Gastroesophageal sphincter (tissue), 4 donors: ENCODE results near the gene ZNF521. TPM values are rescaled to one million over a fixed set of nuclear protein-coding genes. Genes with fewer than 3 reads are reported as not detected.

Source experiments
- ATAC-seq: fragments of 150-250 bp; one replicate; pipeline ENCODE4 v1.9.1; 2016; ENCODE audit warnings: mild to moderate bottlenecking, moderate library complexity
- H3K27ac ChIP-seq, 4 donors: fragments of 200-600 bp; sonication (generic) in 3 of 4; 1 replicate in 3 of 4; 2 replicates in 1 of 4; pipeline ENCODE4 v1.5.1; 2016 to 2019
- H3K27me3 ChIP-seq: fragments of 200-600 bp; sonication (generic); one replicate; pipeline ENCODE4 v1.5.1; 2019
- H3K36me3 ChIP-seq, 2 donors: fragments of 200-600 bp; sonication (generic); one replicate each; pipeline ENCODE4 v1.5.1; 2019; ENCODE audit warnings: control low read depth in 1 of 2
- H3K4me1 ChIP-seq, 3 donors: fragments of 200-600 bp; sonication (generic); 1 replicate in 2 of 3; 2 replicates in 1 of 3; pipeline ENCODE4 v1.5.1; 2016 to 2019; ENCODE audit warnings: control low read depth in 2 of 3
- H3K4me3 ChIP-seq, 2 donors: fragments of 200-600 bp; sonication (generic); one replicate each; pipeline ENCODE4 v1.5.1; 2019; ENCODE audit warnings: mild to moderate bottlenecking in 1 of 2, moderate library complexity in 1 of 2
- H3K9me3 ChIP-seq, 3 donors: fragments of 200-600 bp; sonication (generic); one replicate each; pipeline ENCODE4 v1.5.1; 2017 to 2019; ENCODE audit warnings: control low read depth in 2 of 3
- CTCF ChIP-seq, 4 experiments: fragments of 200-600 bp in 2 of 4; fragments of 450-650 bp in 2 of 4; sonication (generic) in 1 of 4; IDR thresholded peaks; one replicate each; pipeline ENCODE4 v1.5.1; 2017 to 2019; ENCODE audit warnings: antibody characterized with exemption in 4 of 4, mild to moderate bottlenecking in 2 of 4, moderate library complexity in 2 of 4
- EP300 ChIP-seq: sonication (generic); formaldehyde crosslinking; IDR thresholded peaks from one replicate; pipeline ENCODE4 v1.6.1; 2017; ENCODE audit warnings: antibody characterized with exemption, mild to moderate bottlenecking
- POLR2A ChIP-seq, 2 donors: fragments of 450-650 bp; IDR thresholded peaks; one replicate each; pipeline ENCODE4 v1.6.1; 2017; ENCODE audit warnings: antibody characterized with exemption in 2 of 2, mild to moderate bottlenecking in 2 of 2, moderate library complexity in 1 of 2
- POLR2AphosphoS5 ChIP-seq: sonication (generic); formaldehyde crosslinking; IDR thresholded peaks from one replicate; pipeline ENCODE4 v1.6.1; 2017; ENCODE audit warnings: antibody characterized with exemption
- WGBS, 2 donors: methylation state at CpG; one replicate each; pipeline ENCODE4 v1.1.5; 2018; ENCODE audit warnings: low coverage in 1 of 2; 5-methylcytosine and 5-hydroxymethylcytosine counted together
- total RNA-seq, 4 donors: library from RNA; depleted of rRNA; stranded (reverse); fragments of >200 nt; gene quantifications; one replicate each; pipeline ENCODE4 v1.1.0, GENCODE V29; 2016

Gene ZNF521
- total RNA-seq, 4 donors from 2014 or later, result 9.9 to 29.3 (median 13.4) TPM

GRCh38 chr18:25352629-25353005 is 651 bp upstream of the ZNF521 start:
- H3K4me3 ChIP-seq, result peak overlapping the region; percentile 17 to 80

DNA sequence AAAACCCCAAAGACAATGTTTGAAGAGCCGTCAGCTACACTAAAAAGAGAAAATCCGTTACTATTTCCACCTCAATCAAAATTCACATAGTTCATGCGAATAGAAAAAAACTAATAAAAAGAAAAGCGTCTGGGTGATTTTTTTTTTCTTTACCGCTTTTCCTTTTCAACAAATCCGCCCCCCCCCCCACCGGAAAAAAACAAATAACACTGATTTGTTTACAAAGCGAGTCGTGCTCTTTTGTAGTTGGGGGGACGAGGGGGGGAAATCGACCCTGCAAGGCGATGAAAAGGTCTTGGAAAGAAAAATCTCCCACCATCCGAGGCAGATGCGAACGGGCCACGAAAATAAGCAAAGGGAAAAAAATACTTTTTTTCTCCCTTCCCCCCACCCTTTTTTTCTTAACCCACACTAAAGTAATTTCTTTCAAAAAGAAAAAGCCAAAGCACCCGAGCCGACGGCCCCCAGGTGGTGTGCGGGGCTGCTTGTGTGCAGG is 638 bp downstream of the ZNF521 start:
- no peaks in the 10 kb centered on the region for H3K9me3 ChIP-seq
- TF ChIP-seq POLR2A (IDR thresholded peaks at IDR 0.05) (no peak), EP300 (no peak), CTCF (IDR thresholded peaks at IDR 0.05) (no peak), POLR2AphosphoS5 (no peak)
- no peaks in the 10 kb centered on the region for H3K36me3 ChIP-seq
- peak overlapping the region; percentile 39 to 80 for H3K4me3 ChIP-seq
- 0 to 3% methylated on average over 14 to 20 of the region's 20 CpGs for WGBS, 2 donors
- H3K27ac ChIP-seq, result peak overlapping the region; percentile 21 to 89 (median 86)
- H3K4me1 ChIP-seq, result peaks cover 0 to 34% (median 9%) of the 10 kb centered on the region in 3 donors
- ATAC-seq, result no peak
- H3K27me3 ChIP-seq, result peaks cover 45% of the 10 kb centered on the region

More at GRCh38 chr18:25352629-25353005, 651 bp upstream of the ZNF521 start:
- no peak for ATAC-seq
- H3K27me3 ChIP-seq, result peaks cover 34% of the 10 kb centered on the region
- H3K36me3 ChIP-seq, result no peaks in the 10 kb centered on the region
- no peaks in the 10 kb centered on the region for H3K9me3 ChIP-seq
- H3K4me1 ChIP-seq, result peaks cover 0 to 34% (median 9%) of the 10 kb centered on the region in 3 donors
- no peak for TF ChIP-seq EP300
- TF ChIP-seq CTCF (IDR thresholded peaks at IDR 0.05), result no peak
- TF ChIP-seq POLR2A (IDR thresholded peaks at IDR 0.05), result no peak
- no peak for TF ChIP-seq POLR2AphosphoS5
- peak overlapping the region in 2 of 4 donors; percentile 1 to 30 for H3K27ac ChIP-seq
- 0 to 4% methylated on average over 6 of the region's 6 CpGs for WGBS, 2 donors

DNA sequence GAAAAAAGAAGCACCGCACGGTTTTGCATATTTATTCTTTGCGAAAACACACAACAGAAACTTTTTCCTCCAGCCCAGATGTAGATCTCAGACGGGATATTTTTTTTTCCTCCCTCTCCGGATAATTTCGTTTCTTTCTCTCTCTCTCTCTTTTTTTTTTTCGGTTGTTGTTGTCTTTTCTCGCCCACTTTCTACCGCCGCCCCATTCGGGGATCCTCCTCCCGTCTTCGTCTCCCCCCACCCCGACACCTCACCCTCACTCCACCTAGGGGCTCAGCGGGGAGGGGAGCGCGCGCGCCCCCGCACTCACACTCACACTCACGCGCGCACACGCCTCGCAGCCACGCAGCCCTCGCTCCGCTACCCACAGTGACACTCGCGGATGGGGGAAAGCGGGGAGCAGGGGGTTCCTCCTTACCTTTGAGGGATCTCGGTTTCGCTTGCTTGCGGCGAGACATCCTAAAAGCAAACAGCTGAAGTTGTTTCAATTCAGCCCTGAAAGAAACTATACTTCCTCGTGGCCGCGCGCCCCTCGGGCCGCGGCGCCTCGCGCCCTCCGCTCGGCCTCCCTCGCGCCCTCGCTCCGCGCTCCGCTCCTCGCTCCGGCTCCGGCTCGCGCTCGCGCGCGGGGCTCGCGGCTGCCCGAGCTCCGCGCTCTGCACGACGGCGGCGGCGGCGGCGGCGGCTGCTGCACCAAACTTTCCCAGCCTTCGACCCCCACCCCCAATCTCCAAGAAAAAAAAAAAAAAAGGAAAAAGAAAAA is 1.3 kb downstream of the ZNF521 start:
- peak; percentile 20 for ATAC-seq
- H3K27me3 ChIP-seq, result peaks cover 45% of the 10 kb centered on the region
- peak overlapping the region; percentile 36 to 90 (median 88) for H3K27ac ChIP-seq
- no peaks in the 10 kb centered on the region for H3K36me3 ChIP-seq
- H3K4me1 ChIP-seq, result peaks cover 0 to 34% (median 9%) of the 10 kb centered on the region in 3 donors
- peak; percentile 32 for TF ChIP-seq POLR2AphosphoS5
- no peak for TF ChIP-seq POLR2A (IDR thresholded peaks at IDR 0.05)
- no peaks in the 10 kb centered on the region for H3K9me3 ChIP-seq
- peak overlapping the region; percentile 39 to 80 for H3K4me3 ChIP-seq
- 0% methylated on average over 14 to 25 of the region's 76 CpGs for WGBS, 2 donors

- TF ChIP-seq CTCF (IDR thresholded peaks at IDR 0.05) (no peak), POLR2AphosphoS5 (no peak), POLR2A (IDR thresholded peaks at IDR 0.05) (no peak), EP300 (no peak)
- Histone ChIP-seq H3K4me1 (peaks cover 0 to 39% (median 9%) of the 10 kb centered on the region in 3 donors), H3K9me3 (no peaks in the 10 kb centered on the region), H3K4me3 (peak overlapping the region; percentile 39 to 80), H3K27me3 (peaks cover 51% of the 10 kb centered on the region), H3K36me3 (no peaks in the 10 kb centered on the region), H3K27ac (peak overlapping the region; percentile 36 to 90 (median 88))
- no peak for ATAC-seq
- whole genome bisulfite sequencing, 2 donors, result 0% methylated on average over 7 of the region's 64 CpGs
These were observed 2.0 kb downstream of the ZNF521 start for GRCh38 chr18:25349926-25350487.

GRCh38 chr18:25349131-25349925 is 2.6 kb downstream of the ZNF521 start:
- Histone ChIP-seq H3K4me1 (peaks cover 0 to 41% (median 9%) of the 10 kb centered on the region in 3 donors), H3K4me3 (peak overlapping the region; percentile 39 to 80), H3K9me3 (no peaks in the 10 kb centered on the region), H3K27ac (peak overlapping the region in 3 of 4 donors; percentile 88 to 90 (median 89)), H3K36me3 (no peaks in the 10 kb centered on the region), H3K27me3 (peaks cover 56% of the 10 kb centered on the region)
- TF ChIP-seq POLR2AphosphoS5 (no peak), POLR2A (IDR thresholded peaks at IDR 0.05) (peak in 1 of 2 donors; percentile 21), EP300 (no peak), CTCF (IDR thresholded peaks at IDR 0.05) (no peak)
- 6 to 18% methylated on average over 14 to 16 of the region's 78 CpGs for WGBS, 2 donors
- peak; percentile 52 for ATAC-seq
